ENCODE measurements around the gene USP37.

The USP37 gene

GRCh38 chr2:218568190-218569037 lies at the start of gene USP37, which contains the start of gene CNOT9:
Gene USP37 (minus strand): TSS chr2:218568351. CDS start chr2:218558653, 9,698 bp downstream.
Gene CNOT9 (plus strand): TSS chr2:218568839. CDS start chr2:218568955, 116 bp downstream.
- no peaks in the 10 kb centered on the region for H3K9me3 ChIP-seq (ENCODE audit: control insufficient read depth in 5 of 5, low read length in 5 of 5)
- peak within 1 kb of the TSS; percentile 87 to 91 (median 90) for H3K4me3 ChIP-seq (ENCODE audit: low read depth in 1 of 5, low read length in 5 of 5)
- H3K27ac ChIP-seq (ENCODE audit: low read depth, low read length) = peak within 1 kb of the TSS; percentile 93
- H3K9ac ChIP-seq (ENCODE audit: low read length in 5 of 5) = peak within 1 kb of the TSS; percentile 86 to 98 (median 92)
- H3K4me1 ChIP-seq (ENCODE audit: control insufficient read depth in 5 of 5, insufficient read depth in 5 of 5, low read length in 5 of 5) = peaks cover 5 to 39% (median 32%) of the 10 kb centered on the region in 5 donors
- H3K27me3 ChIP-seq (ENCODE audit: control insufficient read depth in 5 of 5, insufficient read depth in 4 of 5, low read length in 5 of 5) = no peaks in the 10 kb centered on the region
- H3K36me3 ChIP-seq (ENCODE audit: control insufficient read depth in 5 of 5, insufficient read depth in 5 of 5, low read length in 5 of 5) = peaks cover 0 to 7% (median 4%) of the 10 kb centered on the region in 5 donors

GRCh38 chr2:218615868-218616315 lies 47.7 kb upstream of the USP37 start:
- H3K36me3 ChIP-seq (ENCODE audit: control insufficient read depth in 5 of 5, insufficient read depth in 5 of 5, low read length in 5 of 5) = peaks cover 0 to 4% (median 0%) of the 10 kb centered on the region in 5 donors
- no peak overlapping the region for H3K27ac ChIP-seq (ENCODE audit: low read depth, low read length)
- H3K4me1 ChIP-seq (ENCODE audit: control insufficient read depth in 5 of 5, insufficient read depth in 5 of 5, low read length in 5 of 5) = no peaks in the 10 kb centered on the region
- no peak overlapping the region for H3K9ac ChIP-seq (ENCODE audit: low read length in 5 of 5)
- no peaks in the 10 kb centered on the region for H3K9me3 ChIP-seq (ENCODE audit: control insufficient read depth in 5 of 5, low read length in 5 of 5)
- H3K4me3 ChIP-seq (ENCODE audit: low read depth in 1 of 5, low read length in 5 of 5) = no peak overlapping the region
- H3K27me3 ChIP-seq (ENCODE audit: control insufficient read depth in 5 of 5, insufficient read depth in 4 of 5, low read length in 5 of 5) = no peaks in the 10 kb centered on the region

GRCh38 chr2:218607436-218608115 lies 39.4 kb upstream of the USP37 start, which contains the start of gene PLCD4:
Gene PLCD4 (plus strand): TSS chr2:218607899. CDS start chr2:218615740, 7,841 bp downstream.
- Histone ChIP-seq H3K9me3 (ENCODE audit: control insufficient read depth in 5 of 5, low read length in 5 of 5) (no peaks in the 10 kb centered on the region), H3K27ac (ENCODE audit: low read depth, low read length) (peak within 1 kb of the TSS; percentile 42), H3K4me3 (ENCODE audit: low read depth in 1 of 5, low read length in 5 of 5) (peak within 1 kb of the TSS; percentile 5 to 52 (median 29)), H3K9ac (ENCODE audit: low read length in 5 of 5) (peak within 1 kb of the TSS in 2 of 5 donors; percentile 20 to 57), H3K36me3 (ENCODE audit: control insufficient read depth in 5 of 5, insufficient read depth in 5 of 5, low read length in 5 of 5) (no peaks in the 10 kb centered on the region), H3K4me1 (ENCODE audit: control insufficient read depth in 5 of 5, insufficient read depth in 5 of 5, low read length in 5 of 5) (peaks cover 0 to 34% (median 22%) of the 10 kb centered on the region in 5 donors), H3K27me3 (ENCODE audit: control insufficient read depth in 5 of 5, insufficient read depth in 4 of 5, low read length in 5 of 5) (no peaks in the 10 kb centered on the region)

- H3K36me3 ChIP-seq (ENCODE audit: control insufficient read depth in 5 of 5, insufficient read depth in 5 of 5, low read length in 5 of 5) = no peaks in the 10 kb centered on the region
- H3K4me1 ChIP-seq (ENCODE audit: control insufficient read depth in 5 of 5, insufficient read depth in 5 of 5, low read length in 5 of 5) = peaks cover 0 to 34% (median 22%) of the 10 kb centered on the region in 5 donors
- H3K9ac ChIP-seq (ENCODE audit: low read length in 5 of 5) = no peak overlapping the region
- H3K27ac ChIP-seq (ENCODE audit: low read depth, low read length) = peak overlapping the region; percentile 22
- H3K9me3 ChIP-seq (ENCODE audit: control insufficient read depth in 5 of 5, low read length in 5 of 5) = no peaks in the 10 kb centered on the region
- no peaks in the 10 kb centered on the region for H3K27me3 ChIP-seq (ENCODE audit: control insufficient read depth in 5 of 5, insufficient read depth in 4 of 5, low read length in 5 of 5)
- no peak overlapping the region for H3K4me3 ChIP-seq (ENCODE audit: low read depth in 1 of 5, low read length in 5 of 5)
These were observed 37.3 kb upstream of the USP37 start for GRCh38 chr2:218605432-218605831.

GRCh38 chr2:218585541-218585940 lies 17.4 kb upstream of the USP37 start:
- Histone ChIP-seq H3K27me3 (ENCODE audit: control insufficient read depth in 5 of 5, insufficient read depth in 4 of 5, low read length in 5 of 5) (no peaks in the 10 kb centered on the region), H3K27ac (ENCODE audit: low read depth, low read length) (no peak overlapping the region), H3K4me3 (ENCODE audit: low read depth in 1 of 5, low read length in 5 of 5) (no peak overlapping the region), H3K9ac (ENCODE audit: low read length in 5 of 5) (no peak overlapping the region), H3K4me1 (ENCODE audit: control insufficient read depth in 5 of 5, insufficient read depth in 5 of 5, low read length in 5 of 5) (no peaks in the 10 kb centered on the region), H3K9me3 (ENCODE audit: control insufficient read depth in 5 of 5, low read length in 5 of 5) (no peaks in the 10 kb centered on the region), H3K36me3 (ENCODE audit: control insufficient read depth in 5 of 5, insufficient read depth in 5 of 5, low read length in 5 of 5) (peaks cover 41 to 77% (median 63%) of the 10 kb centered on the region in 5 donors)

- H3K27me3 ChIP-seq (ENCODE audit: control insufficient read depth in 5 of 5, insufficient read depth in 4 of 5, low read length in 5 of 5) = no peaks in the 10 kb centered on the region
- peaks cover 28 to 66% (median 53%) of the 10 kb centered on the region in 5 donors for H3K36me3 ChIP-seq (ENCODE audit: control insufficient read depth in 5 of 5, insufficient read depth in 5 of 5, low read length in 5 of 5)
- no peaks in the 10 kb centered on the region for H3K9me3 ChIP-seq (ENCODE audit: control insufficient read depth in 5 of 5, low read length in 5 of 5)
- no peak overlapping the region for H3K9ac ChIP-seq (ENCODE audit: low read length in 5 of 5)
- no peak overlapping the region for H3K4me3 ChIP-seq (ENCODE audit: low read depth in 1 of 5, low read length in 5 of 5)
- H3K27ac ChIP-seq (ENCODE audit: low read depth, low read length) = no peak overlapping the region
- H3K4me1 ChIP-seq (ENCODE audit: control insufficient read depth in 5 of 5, insufficient read depth in 5 of 5, low read length in 5 of 5) = no peaks in the 10 kb centered on the region
These were observed 16.1 kb upstream of the USP37 start for GRCh38 chr2:218583983-218584850.

- Histone ChIP-seq H3K4me3 (ENCODE audit: low read depth in 1 of 5, low read length in 5 of 5) (no peak overlapping the region), H3K4me1 (ENCODE audit: control insufficient read depth in 5 of 5, insufficient read depth in 5 of 5, low read length in 5 of 5) (no peaks in the 10 kb centered on the region), H3K9ac (ENCODE audit: low read length in 5 of 5) (no peak overlapping the region), H3K9me3 (ENCODE audit: control insufficient read depth in 5 of 5, low read length in 5 of 5) (no peaks in the 10 kb centered on the region), H3K27ac (ENCODE audit: low read depth, low read length) (no peak overlapping the region), H3K36me3 (ENCODE audit: control insufficient read depth in 5 of 5, insufficient read depth in 5 of 5, low read length in 5 of 5) (peaks cover 27 to 57% (median 47%) of the 10 kb centered on the region in 5 donors), H3K27me3 (ENCODE audit: control insufficient read depth in 5 of 5, insufficient read depth in 4 of 5, low read length in 5 of 5) (no peaks in the 10 kb centered on the region)
These were observed 13.9 kb upstream of the USP37 start for GRCh38 chr2:218582076-218582475.

GRCh38 chr2:218578272-218578877 lies 10.2 kb upstream of the USP37 start:
- Histone ChIP-seq H3K4me1 (ENCODE audit: control insufficient read depth in 5 of 5, insufficient read depth in 5 of 5, low read length in 5 of 5) (no peaks in the 10 kb centered on the region), H3K4me3 (ENCODE audit: low read depth in 1 of 5, low read length in 5 of 5) (no peak overlapping the region), H3K36me3 (ENCODE audit: control insufficient read depth in 5 of 5, insufficient read depth in 5 of 5, low read length in 5 of 5) (peaks cover 10 to 31% (median 24%) of the 10 kb centered on the region in 5 donors), H3K9ac (ENCODE audit: low read length in 5 of 5) (no peak overlapping the region), H3K27ac (ENCODE audit: low read depth, low read length) (no peak overlapping the region), H3K27me3 (ENCODE audit: control insufficient read depth in 5 of 5, insufficient read depth in 4 of 5, low read length in 5 of 5) (no peaks in the 10 kb centered on the region), H3K9me3 (ENCODE audit: control insufficient read depth in 5 of 5, low read length in 5 of 5) (no peaks in the 10 kb centered on the region)

Measured in subcutaneous abdominal adipose tissue (tissue), 5 donors.